T47D (cell line): ENCODE data around the gene ADAM19.

Experiments used
- DNase-seq, 2 experiments: peaks; one replicate each; pipeline versions ENCODE4 v3.0.0 to v3.0.0-alpha.2; 2011 to 2012; ENCODE audit warnings: low read depth in 1 of 2, low spot score in 1 of 2
- JUND ChIP-seq: IDR thresholded peaks from 2 replicates; pipeline ENCODE4 v1.6.1; 2012; ENCODE audit warnings: low read depth
- in situ Hi-C: cut with HindIII; loops from 2 replicates; pipeline ENCODE4 v1.10.0; 2016; ENCODE audit warnings: low sequenced_read_pairs, low pct_unique_long_range_greater_than_20kb

The ADAM19 gene

DNA sequence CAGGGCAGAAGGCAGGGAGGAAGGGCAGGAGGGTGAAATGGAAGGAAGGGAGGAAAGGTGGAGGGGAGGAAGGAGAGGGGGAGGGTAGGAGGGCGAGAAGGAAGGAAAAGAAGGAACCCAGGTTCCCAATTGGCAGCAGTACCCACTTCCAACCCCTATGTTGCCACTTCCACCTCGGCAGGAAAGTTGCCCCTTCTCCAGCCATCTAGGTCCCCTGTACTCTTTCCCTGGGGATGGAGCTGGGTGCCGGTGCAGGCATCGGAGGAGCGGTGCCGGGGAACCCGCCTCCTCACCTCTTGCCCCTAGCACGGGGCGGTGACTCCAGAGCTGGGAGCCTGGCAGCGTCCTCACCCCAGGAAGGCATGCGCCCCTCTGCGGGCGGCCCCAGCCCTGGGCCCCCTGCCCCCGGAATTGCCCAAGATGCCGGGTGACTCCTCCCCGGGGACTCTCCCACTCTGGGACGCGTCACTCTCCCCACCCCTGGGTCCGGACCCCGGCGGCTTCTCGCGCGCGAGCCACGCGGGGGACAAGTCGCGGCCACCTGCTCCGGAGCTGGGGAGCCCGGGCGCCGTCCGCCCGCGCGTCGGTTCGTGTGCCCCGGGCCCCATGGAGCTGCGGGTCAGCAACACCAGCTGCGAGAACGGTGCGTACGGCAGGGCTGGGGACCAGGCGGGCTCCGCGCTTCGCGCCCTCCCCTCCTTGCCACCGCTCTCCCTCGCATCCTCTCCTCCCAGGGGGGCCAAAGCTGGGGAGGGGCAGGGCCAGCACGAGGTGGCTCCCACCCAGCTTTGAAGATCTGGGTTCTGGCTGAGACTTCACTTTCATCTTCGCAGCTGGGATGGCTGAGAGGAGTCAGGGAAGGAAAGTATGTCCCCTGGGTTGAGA, 115.6 kb downstream of the ADAM19 start, which contains the start of gene NIPAL4:
Gene NIPAL4 (plus strand): TSS at position 499 of the 885 bp plus-strand sequence. CDS start 108 bp downstream, at position 607.
- in situ Hi-C loops, result no loop called here
- peak; percentile 36 to 38 for DNase-seq
- TF ChIP-seq JUND, result no peak

- no peak for DNase-seq
- in situ Hi-C loops, result no loop called here
- no peak for TF ChIP-seq JUND
These were observed 116.7 kb downstream of the ADAM19 start for GRCh38 chr5:157458835-157459234.

DNA sequence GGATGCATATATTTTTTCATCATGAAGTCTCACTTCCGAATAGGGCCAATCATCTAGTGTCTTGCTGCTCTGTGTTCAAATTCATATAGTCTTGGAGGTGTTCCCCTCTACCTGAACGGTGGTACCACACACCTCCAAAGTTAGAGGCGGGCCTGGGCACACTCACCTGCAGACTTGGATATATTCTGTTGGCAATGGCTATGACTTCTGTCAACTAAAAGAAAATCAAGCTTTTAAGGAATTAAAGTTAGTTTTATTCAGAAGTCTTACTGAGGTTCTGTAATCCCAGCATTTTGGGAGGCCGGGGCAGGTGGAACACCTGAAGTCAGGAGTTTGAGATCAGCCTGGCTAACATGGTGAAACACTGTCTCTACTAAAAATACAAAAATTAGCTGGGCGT, 118.2 kb downstream of the ADAM19 start:
- no peak for TF ChIP-seq JUND
- in situ Hi-C loops, result no loop called here

GRCh38 chr5:157456301-157456700, 119.3 kb downstream of the ADAM19 start:
- in situ Hi-C loops, result no loop called here
- TF ChIP-seq JUND, result no peak

More for the DNA sequence above, 118.2 kb downstream of the ADAM19 start:
- DNase-seq, result no peak

GRCh38 chr5:157455057-157455456, 120.5 kb downstream of the ADAM19 start:
- DNase-seq, result no peak
- TF ChIP-seq JUND, result no peak
- in situ Hi-C loops, result no loop called here

More at GRCh38 chr5:157456301-157456700, 119.3 kb downstream of the ADAM19 start:
- no peak for DNase-seq

DNA sequence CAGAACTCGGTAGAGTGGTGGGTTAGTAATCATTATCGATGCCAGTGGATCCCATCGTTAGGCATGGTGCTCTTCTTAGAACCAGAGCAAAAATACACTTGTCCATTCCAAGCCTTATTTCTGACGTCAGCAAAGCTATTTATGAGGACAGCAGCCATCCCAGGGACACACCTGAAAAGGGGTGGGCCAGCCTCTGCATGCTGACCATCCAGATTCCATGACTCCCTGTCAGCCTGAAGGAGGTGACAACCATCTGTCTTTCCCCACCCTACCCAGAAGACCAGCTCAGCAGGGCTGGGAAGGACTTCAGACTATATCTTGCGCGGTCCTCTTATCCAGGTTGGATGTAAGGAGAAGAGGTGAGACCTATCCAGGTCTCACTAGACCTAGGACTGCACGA, 121.3 kb downstream of the ADAM19 start:
- in situ Hi-C loops, result no loop called here
- DNase-seq, result no peak
- TF ChIP-seq JUND, result no peak

DNA sequence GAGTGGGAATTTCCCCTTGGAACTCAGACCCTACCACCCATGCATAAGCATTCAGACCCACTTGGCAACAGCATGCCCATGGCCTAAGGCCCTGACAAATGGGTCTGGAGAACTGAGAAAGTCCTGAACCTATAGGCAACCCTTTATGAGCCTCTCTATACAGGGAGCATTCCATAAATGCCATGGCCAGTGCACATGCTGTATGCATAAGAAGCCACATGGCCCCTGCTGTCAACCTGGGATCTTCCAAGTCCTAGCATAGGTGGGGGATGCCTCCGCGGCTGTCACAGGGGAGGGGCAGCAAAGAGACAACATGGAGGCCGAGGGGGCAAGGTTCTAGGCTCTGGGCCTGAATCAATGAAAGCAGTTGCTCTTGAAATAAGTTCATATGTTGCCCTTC, 123.8 kb downstream of the ADAM19 start:
- no peak for TF ChIP-seq JUND
- in situ Hi-C loops, result no loop called here
- peak in 1 of 2 experiments; percentile 64 for DNase-seq

GRCh38 chr5:157450024-157450423, 125.6 kb downstream of the ADAM19 start:
- no peak for TF ChIP-seq JUND
- DNase-seq, result no peak
- in situ Hi-C loops, result no loop called here

DNA sequence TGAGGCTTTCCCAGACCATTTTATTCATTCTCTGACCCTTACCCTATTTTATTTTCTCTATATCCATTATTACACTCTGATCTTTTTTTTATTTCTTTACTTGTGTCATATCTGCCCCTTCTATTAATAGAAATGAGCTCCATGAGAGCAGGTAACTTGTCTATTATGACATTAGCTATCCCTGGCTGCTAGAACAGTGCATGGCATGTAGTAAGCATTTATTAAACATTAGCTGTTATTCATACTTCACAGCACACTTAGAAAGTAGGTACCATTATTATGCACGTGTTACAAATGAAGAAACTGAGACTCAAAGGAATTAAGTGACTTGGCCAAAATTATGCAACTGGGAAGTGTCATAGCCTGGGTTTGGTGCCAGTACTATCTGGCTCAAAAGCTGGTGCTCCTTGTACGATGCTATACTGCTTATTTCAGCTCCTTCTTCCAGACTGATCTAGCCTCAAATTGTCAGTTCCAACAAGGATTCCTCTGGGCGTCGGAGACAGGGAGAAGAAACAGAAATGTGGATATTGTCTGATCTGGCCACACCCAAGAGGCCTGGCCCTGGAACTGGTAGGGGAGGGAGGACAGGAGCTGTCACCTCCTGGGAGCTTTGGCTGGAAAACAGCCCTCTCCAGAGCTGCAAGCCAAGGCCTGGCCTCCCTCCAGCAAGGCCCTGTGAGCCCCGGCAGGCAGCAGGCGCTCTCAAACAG, 126.4 kb downstream of the ADAM19 start:
- in situ Hi-C loops, result no loop called here
- peak in 1 of 2 experiments; percentile 78 for DNase-seq
- no peak for TF ChIP-seq JUND

GRCh38 chr5:157447201-157447637, 128.4 kb downstream of the ADAM19 start:
- DNase-seq, result peak; percentile 63 to 95
- no peak for TF ChIP-seq JUND
- in situ Hi-C loops, result no loop called here

DNA sequence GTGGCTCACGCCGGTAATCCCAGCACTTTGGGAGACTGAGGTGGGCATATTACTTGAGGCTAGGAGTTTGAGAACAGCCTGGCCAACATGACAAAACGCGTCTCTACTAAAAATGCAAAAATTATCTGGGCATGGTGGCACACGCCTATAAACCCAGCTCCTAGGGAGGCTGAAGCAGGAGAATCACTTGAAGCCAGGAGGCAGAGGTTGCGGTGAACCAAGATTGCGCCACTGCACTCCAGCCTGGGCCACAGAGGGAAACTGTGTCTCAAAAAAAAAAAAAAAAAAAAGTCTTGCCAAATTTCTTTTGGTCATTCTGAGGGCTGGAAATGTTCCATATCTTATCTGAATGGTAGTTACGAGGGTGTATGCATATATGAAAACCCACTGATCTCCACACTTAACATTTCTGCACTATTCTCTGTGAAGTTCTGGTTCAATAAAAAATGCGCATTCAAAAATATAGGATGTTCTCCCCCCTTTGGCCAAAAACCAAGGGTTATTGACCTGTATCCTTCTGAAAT, 129.1 kb downstream of the ADAM19 start:
- DNase-seq, result no peak
- in situ Hi-C loops, result no loop called here
- no peak for TF ChIP-seq JUND

DNA sequence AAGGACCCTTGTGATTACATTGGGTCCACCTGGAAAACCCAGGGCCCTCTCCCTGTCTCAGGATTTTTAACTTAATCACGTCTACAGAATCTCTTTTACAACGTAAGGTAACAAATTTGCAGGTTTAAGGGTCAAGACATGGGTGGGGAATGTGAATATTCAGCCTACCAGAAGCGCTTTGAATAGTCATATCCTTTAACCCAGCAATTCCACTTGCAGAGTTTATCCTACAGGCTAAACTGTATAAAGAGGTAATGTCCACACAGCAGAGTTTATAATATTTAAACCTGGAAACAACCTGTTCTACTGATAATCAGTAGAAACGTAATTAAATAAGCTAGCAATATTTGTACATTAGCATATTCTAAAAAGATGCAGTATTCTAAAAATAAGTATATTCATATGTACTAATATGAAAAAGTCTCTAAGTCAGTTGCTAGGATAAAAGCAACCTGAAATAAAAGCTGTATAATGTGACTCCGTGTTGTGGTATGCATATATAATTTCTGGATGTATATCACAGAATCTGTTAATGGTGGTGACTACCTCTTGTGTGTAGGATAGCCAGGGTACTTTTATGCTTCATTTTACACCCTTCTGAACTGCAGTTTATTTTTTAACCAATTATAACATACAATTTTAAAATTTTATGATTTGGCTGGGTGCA, 129.7 kb downstream of the ADAM19 start:
- TF ChIP-seq JUND, result no peak
- no peak for DNase-seq
- in situ Hi-C loops, result no loop called here
